PC-9 (cell line): Measurements from ENCODE around the gene SYNJ2.

ENCODE experiments used
- CTCF ChIP-seq: fragments of 200-600 bp; sonication (generic); conservative IDR thresholded peaks from 2 replicates; pipeline ENCODE4 v1.6.1; 2017; ENCODE audit warnings: mixed run types, antibody characterized with exemption, mild to moderate bottlenecking, moderate library complexity
- EZH2 ChIP-seq: fragments of 200-600 bp; sonication (generic); IDR thresholded peaks from 2 replicates; pipeline ENCODE4 v1.8.0; 2017; ENCODE audit warnings: antibody characterized with exemption, low read depth

- TF ChIP-seq CTCF (no peak), EZH2 (no peak)
Observed at GRCh38 chr6:158125271-158125670, 143.6 kb downstream of the SYNJ2 start.
